Smooth muscle cell (in vitro differentiated cells): ENCODE measurements around the gene FAR1. TPM values are rescaled to one million over a fixed set of nuclear protein-coding genes. Genes with fewer than 3 reads are reported as not detected.

Experiments used
- DNase-seq: peaks from one replicate; lab custom pipeline; 2025; ENCODE audit not compliant: unreplicated experiment; lab: John Stamatoyannopoulos, UW
- H2AFZ ChIP-seq: fragments of 200-600 bp; sonication (generic); 2 replicates; pipeline ENCODE4 v1.6.0; 2016; ENCODE audit warnings: antibody characterized with exemption, low read depth, mild to moderate bottlenecking
- H3F3A ChIP-seq: fragments of 200-600 bp; sonication (generic); 2 replicates; pipeline ENCODE4 v1.6.0; 2017; ENCODE audit warnings: antibody characterized with exemption, low read depth
- H3K27ac ChIP-seq: fragments of 200-600 bp; sonication (generic); 2 replicates; pipeline ENCODE4 v1.5.1; 2016; ENCODE audit warnings: low read depth, mild to moderate bottlenecking
- H3K27me3 ChIP-seq: fragments of 200-600 bp; sonication (generic); 2 replicates; pipeline ENCODE4 v1.6.1; 2016; ENCODE audit warnings: low read depth, mild to moderate bottlenecking
- H3K36me3 ChIP-seq: fragments of 200-600 bp; sonication (generic); 2 replicates; pipeline ENCODE4 v1.5.1; 2016; ENCODE audit warnings: low read depth
- H3K4me1 ChIP-seq: fragments of 200-600 bp; sonication (generic); 2 replicates; pipeline ENCODE4 v1.5.1; 2016; ENCODE audit warnings: low read depth
- H3K4me2 ChIP-seq: fragments of 200-600 bp; sonication (generic); 2 replicates; pipeline ENCODE4 v1.6.0; 2016; ENCODE audit warnings: mild to moderate bottlenecking
- H3K4me3 ChIP-seq: fragments of 200-600 bp; sonication (generic); 2 replicates; pipeline ENCODE4 v1.5.1; 2016; ENCODE audit warnings: mild to moderate bottlenecking
- H3K79me2 ChIP-seq: fragments of 200-600 bp; sonication (generic); 2 replicates; pipeline ENCODE4 v1.6.0; 2016; ENCODE audit warnings: low read depth, mild to moderate bottlenecking
- H3K9ac ChIP-seq: fragments of 200-600 bp; sonication (generic); 2 replicates; pipeline ENCODE4 v1.6.0; 2016; ENCODE audit warnings: low read depth
- H3K9me3 ChIP-seq: fragments of 200-600 bp; sonication (generic); replicated peaks from 2 replicates; pipeline ENCODE4 v1.5.1; 2016; ENCODE audit warnings: low read depth
- H4K20me1 ChIP-seq: fragments of 200-600 bp; sonication (generic); 2 replicates; pipeline ENCODE4 v1.6.0; 2016; ENCODE audit warnings: low read depth
- CTCF ChIP-seq: fragments of 200-600 bp; sonication (generic); IDR thresholded peaks from 2 replicates; pipeline ENCODE4 v1.5.1; 2017; ENCODE audit warnings: borderline replicate concordance, mild to moderate bottlenecking, antibody characterized with exemption; ENCODE audit not compliant: insufficient read depth, poor library complexity, severe bottlenecking
- WGBS: methylation state at CpG from one replicate; pipeline ENCODE4 v1.1.7; 2016; ENCODE audit warnings: low lambda C conversion rate; 5-methylcytosine and 5-hydroxymethylcytosine counted together
- polyA plus RNA-seq: library from polyadenylated mRNA; unstranded; fragments of >200 nt; fragmentation: Nextera tagmentation; extraction: Ambion mirVana; gene quantifications from 2 replicates; pipeline ENCODE4 v1.2.1, GENCODE V29; 2016
- total RNA-seq: library from RNA; depleted of rRNA; stranded (reverse); fragments of >200 nt; gene quantifications from 2 replicates; pipeline ENCODE4 v1.2.3, GENCODE V29; 2014

FAR1 gene
- total and polyA plus RNA-seq, 2 experiments from 2014 or later: 19.5 to 64.9 TPM

DNA sequence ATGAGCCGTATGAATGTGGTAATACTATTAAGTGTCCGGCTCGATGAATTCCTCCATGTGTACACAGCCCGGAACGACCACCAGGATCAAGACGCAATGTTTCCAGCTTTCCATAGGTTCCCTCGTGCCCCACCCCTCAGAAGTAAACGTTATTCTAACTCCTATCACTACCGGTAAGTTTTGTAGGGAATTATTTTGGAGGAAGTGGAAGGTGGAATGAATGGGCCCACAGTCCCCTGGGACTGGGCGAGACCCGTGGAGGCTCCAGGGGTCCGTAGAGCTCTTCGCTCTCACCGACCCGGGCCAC lies 720 bp upstream of the FAR1 start:
- Histone ChIP-seq H3K36me3 (no peaks in the 10 kb centered on the region), H3K27me3 (no peaks in the 10 kb centered on the region), H3K4me2 (peak overlapping the region; percentile 94), H4K20me1 (peaks cover 36% of the 10 kb centered on the region), H3K4me1 (peaks cover 25% of the 10 kb centered on the region), H3K9me3 (no peaks in the 10 kb centered on the region), H3K27ac (no peak overlapping the region), H3K9ac (peak overlapping the region; percentile 49), H3K79me2 (peaks cover 42% of the 10 kb centered on the region), H3K4me3 (peak overlapping the region; percentile 80), H2AFZ (peak overlapping the region; percentile 97), H3F3A (no peaks in the 10 kb centered on the region)
- DNase-seq: no peak
- 12% methylated on average over 15 of the region's 15 CpGs for WGBS
- TF ChIP-seq CTCF: no peak

DNA sequence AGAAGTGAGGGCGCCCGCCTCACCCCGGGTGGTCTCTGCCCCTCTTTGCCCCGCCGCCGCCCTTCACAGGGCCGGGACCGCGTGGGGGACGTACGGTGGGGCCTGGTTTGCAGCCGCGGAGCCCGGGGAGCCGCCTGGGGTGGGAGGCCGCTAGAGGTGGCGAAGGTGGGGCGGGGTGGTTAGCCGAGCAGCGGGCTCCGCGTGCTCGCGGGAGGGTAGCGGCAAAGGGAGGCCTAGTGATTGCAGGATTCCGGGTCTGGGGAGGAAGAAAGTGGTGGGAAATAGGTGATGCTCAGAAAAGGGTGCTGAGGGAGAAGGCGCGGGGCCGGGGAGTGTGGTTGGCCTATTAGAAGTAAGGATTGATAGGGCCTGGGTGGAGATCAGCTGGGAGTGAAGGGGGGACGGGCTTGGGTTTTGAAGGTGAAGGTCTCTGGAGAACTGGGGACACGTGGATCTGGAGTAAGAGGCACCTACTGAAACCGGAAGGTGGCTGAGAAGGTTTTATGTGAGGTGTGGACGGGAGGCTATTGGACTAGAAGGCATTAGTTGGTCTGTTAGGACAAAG lies 571 bp downstream of the FAR1 start:
- Histone ChIP-seq H3K79me2 (peaks cover 55% of the 10 kb centered on the region), H3K4me1 (peaks cover 28% of the 10 kb centered on the region), H3K27ac (peak overlapping the region; percentile 58), H3K27me3 (no peaks in the 10 kb centered on the region), H3K4me2 (peak overlapping the region; percentile 93), H3K36me3 (no peaks in the 10 kb centered on the region), H4K20me1 (peaks cover 49% of the 10 kb centered on the region), H3K9ac (peak overlapping the region; percentile 86), H3K9me3 (no peaks in the 10 kb centered on the region), H3K4me3 (peak overlapping the region; percentile 80), H2AFZ (peak overlapping the region; percentile 81), H3F3A (no peaks in the 10 kb centered on the region)
- TF ChIP-seq CTCF: no peak
- WGBS: 2% methylated on average over 21 of the region's 33 CpGs
- peak; percentile 53 for DNase-seq

DNA sequence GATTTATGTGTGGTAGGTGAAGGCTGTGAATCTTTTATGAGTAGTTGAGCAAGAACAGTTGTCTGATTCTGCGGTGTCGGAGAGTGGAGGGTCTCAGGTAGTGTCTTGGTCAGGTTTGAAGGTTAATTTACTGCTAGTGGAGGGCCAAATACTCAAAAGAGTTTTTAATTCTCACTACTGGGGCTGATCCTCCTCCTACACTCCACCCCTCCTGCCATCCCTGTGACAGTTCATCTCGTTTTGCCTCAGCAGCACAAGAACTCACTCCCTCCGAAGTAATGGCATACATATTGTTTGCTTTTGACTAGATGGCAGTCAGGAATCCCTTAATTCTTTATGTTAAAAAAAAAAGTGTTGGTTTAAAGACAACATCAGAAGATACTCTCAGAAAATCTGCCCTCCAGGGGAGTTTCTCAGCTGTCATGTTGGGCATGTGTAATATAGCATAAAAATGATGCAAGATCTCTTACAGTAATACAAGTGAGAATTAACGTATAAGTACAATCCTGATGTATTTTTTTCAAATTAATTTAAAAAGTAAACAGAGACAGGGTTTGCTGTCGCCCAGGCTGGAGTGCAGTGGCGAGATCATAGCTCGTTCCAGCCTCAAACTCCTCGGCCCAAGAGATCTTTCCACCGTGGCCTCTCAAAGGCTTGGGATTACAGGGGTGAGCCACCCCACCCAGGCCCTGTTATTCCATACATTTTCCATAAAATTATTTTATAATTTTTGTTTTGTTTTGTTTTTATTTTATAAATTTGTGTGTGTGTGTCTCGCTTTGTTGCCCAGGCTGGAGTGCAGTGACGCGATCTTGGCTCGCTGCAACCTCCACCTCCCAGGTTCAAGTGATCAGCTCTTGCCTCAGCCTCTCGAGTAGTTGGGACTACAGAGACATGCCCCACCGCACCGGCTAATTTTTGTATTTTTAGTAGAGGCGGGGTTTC lies 1.3 kb downstream of the FAR1 start:
- Histone ChIP-seq H3K27me3 (no peaks in the 10 kb centered on the region), H3K9ac (peak overlapping the region; percentile 86), H3K4me1 (peaks cover 28% of the 10 kb centered on the region), H3K36me3 (no peaks in the 10 kb centered on the region), H3F3A (no peaks in the 10 kb centered on the region), H3K9me3 (no peaks in the 10 kb centered on the region), H3K27ac (peak overlapping the region; percentile 58), H2AFZ (peak overlapping the region; percentile 81), H4K20me1 (peaks cover 57% of the 10 kb centered on the region), H3K4me2 (peak overlapping the region; percentile 93), H3K79me2 (peaks cover 63% of the 10 kb centered on the region), H3K4me3 (peak overlapping the region; percentile 80)
- TF ChIP-seq CTCF: no peak
- no peak for DNase-seq
- WGBS: 63% methylated on average over 18 of the region's 18 CpGs
